GM12874 (cell line): Measurements from ENCODE around the gene VAMP1.

Experiments
- CTCF ChIP-seq: IDR thresholded peaks from 2 replicates; pipeline ENCODE4 v1.5.1; 2011; ENCODE audit warnings: low read depth, mild to moderate bottlenecking, control low read depth, low read length, moderate library complexity; ENCODE audit not compliant: insufficient read depth

Gene VAMP1

GRCh38 chr12:6457220-6457945, 13.1 kb downstream of the VAMP1 start:
- no peak for TF ChIP-seq CTCF

DNA sequence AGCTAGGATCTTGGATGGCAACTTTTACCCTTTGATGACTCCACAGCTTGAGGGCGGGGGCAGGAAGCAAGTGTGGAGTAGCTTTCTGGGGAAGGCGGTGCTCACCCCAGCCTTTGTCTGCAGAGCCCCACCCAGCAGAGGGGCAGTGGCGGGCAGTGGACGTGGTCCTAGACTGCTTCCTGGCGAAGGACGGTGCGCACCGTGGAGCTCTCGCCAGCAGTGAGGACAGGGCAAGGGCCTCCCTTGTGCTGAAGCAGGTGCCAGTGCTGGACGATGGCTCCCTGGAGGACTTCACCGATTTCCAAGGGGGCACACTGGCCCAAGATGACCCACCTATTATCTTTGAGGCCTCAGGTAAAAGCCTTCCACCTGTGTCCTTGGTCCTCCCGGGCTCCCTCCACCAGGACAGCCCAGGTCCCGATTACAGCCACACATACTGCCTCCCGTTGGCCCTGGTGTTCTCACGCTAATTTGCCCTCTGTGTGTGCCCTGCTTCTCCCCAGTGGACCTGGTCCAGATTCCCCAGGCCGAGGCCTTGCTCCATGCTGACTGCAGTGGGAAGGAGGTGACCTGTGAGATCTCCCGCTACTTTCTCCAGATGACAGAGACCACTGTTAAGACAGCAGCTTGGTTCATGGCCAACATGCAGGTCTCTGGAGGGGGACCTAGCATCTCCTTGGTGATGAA, 17.4 kb downstream of the VAMP1 start:
- no peak for TF ChIP-seq CTCF

GRCh38 chr12:6452245-6452943, 18.1 kb downstream of the VAMP1 start:
- TF ChIP-seq CTCF = no peak

DNA sequence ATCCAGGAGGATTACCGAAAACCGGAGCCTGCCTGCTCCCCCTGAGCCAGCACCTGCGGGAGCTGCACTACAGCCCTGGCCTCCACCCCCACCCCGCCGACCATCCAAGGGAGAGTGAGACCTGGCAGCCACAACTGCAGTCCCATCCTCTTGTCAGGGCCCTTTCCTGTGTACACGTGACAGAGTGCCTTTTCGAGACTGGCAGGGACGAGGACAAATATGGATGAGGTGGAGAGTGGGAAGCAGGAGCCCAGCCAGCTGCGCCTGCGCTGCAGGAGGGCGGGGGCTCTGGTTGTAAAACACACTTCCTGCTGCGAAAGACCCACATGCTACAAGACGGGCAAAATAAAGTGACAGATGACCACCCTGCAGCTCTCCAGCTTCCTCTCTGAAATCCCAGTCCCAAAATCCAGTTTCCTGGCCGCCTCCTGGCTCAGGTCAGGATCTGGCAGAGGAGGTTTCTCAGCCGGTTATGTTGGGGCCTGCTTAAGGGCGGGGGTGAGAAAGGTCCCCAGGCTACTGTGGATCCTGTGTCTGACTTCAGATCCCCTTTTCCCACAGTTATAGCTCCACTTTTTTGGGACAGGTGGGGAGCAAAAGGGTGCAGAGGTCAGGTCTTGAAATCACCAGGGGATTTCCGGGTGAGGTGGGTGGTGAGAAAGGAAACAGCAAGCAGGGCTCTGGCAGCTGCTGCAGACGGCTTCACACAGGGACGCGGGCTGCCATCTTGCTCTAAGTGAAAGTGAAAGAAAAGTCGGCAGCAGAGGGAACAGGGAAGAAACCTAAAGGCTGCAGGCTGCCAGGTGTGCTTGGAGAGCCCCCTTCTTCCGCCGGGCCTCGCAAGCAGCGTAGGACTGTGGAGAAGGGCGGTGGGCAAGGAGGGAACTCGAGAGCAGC, 18.9 kb downstream of the VAMP1 start, which contains the start of gene TAPBPL:
Gene TAPBPL, plus strand, starts transcription at position 695 of the 897 bp plus-strand sequence. CDS start 207 bp downstream, outside the sequence.
- no peak for TF ChIP-seq CTCF

DNA sequence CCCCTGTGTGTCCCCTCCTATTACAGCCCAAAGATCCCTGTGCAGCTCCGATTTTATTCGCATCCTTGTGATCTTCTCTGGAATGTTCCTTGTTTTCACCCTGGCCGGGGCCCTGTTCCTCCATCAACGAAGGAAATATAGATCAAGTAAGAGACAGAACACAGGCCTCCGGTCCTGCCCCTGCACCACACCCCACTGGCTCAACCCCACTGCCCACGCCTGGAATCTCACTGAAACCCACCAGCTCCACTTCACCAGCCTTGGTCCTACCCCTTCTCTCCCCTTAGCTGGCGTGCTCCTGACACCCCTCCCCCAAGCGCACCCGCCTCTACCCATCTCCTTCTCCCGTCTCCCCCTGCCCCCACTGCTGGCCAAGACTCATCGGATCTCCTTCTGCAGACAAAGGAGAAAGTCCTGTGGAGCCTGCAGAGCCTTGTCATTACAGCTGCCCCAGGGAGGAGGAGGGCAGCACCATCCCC, 19.6 kb downstream of the VAMP1 start:
- no peak for TF ChIP-seq CTCF

- no peak for TF ChIP-seq CTCF
Observed at GRCh38 chr12:6450091-6450868, 20.2 kb downstream of the VAMP1 start.
